Endothelial cell of hepatic sinusoid (primary cell): ENCODE measurements around the gene SLITRK5.

Source experiments
- in situ Hi-C: cut with HindIII; loops from 2 replicates; pipeline ENCODE4 v1.10.0; 2017; ENCODE audit warnings: low sequenced_read_pairs

SLITRK5 gene

DNA sequence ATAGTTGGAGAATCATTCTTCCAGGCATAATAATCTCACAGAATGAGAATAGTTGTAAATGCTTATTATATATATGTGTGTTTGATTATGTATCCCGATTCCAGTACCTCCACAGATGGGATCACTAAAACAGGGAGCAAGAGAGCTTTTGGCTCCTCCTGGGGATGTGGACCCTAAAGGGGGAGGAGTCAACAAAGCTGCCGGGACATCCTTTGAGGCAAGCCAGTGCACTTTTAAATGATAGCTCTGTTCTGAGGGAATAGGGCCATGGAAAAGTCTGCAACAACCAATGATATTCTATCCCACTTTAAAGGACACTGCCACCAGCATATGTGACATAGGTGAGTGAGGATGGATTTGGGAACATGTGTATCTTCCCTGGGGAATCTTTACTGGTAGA, 40.8 kb downstream of the SLITRK5 start:
- in situ Hi-C loops, result no loop called here
